ENCODE measurements around the gene PEPD.

GRCh38 chr19:33429891-33430673 is 91.5 kb downstream of the PEPD start:
- no peak for TF ChIP-seq CTCF (IDR thresholded peaks at IDR 0.05; ENCODE audit: low read depth, low read length, missing input control)
- no peak for TF ChIP-seq ZBTB33 (IDR thresholded peaks at IDR 0.05)
- no peak for TF ChIP-seq RAD21 (IDR thresholded peaks at IDR 0.05)
- TF ChIP-seq SP1 (IDR thresholded peaks at IDR 0.05): no peak
- TF ChIP-seq HNF4G (IDR thresholded peaks at IDR 0.05): no peak

Measured in liver (tissue), 3 donors.